ENCODE data around the gene CAMK1G.

Gene CAMK1G

GRCh38 chr1:209657140-209657879, 73.8 kb downstream of the CAMK1G start:
- in situ Hi-C loops (cut with HindIII; ENCODE audit: low sequenced_read_pairs), result no loop called here

GRCh38 chr1:209657918-209658317, 74.4 kb downstream of the CAMK1G start:
- in situ Hi-C loops (cut with HindIII; ENCODE audit: low sequenced_read_pairs), result no loop called here

GRCh38 chr1:209659909-209660308, 76.4 kb downstream of the CAMK1G start:
- in situ Hi-C loops (cut with HindIII; ENCODE audit: low sequenced_read_pairs), result no loop called here

- in situ Hi-C loops (cut with HindIII; ENCODE audit: low sequenced_read_pairs), result no loop called here
Observed at GRCh38 chr1:209661071-209661470, 77.6 kb downstream of the CAMK1G start.

DNA sequence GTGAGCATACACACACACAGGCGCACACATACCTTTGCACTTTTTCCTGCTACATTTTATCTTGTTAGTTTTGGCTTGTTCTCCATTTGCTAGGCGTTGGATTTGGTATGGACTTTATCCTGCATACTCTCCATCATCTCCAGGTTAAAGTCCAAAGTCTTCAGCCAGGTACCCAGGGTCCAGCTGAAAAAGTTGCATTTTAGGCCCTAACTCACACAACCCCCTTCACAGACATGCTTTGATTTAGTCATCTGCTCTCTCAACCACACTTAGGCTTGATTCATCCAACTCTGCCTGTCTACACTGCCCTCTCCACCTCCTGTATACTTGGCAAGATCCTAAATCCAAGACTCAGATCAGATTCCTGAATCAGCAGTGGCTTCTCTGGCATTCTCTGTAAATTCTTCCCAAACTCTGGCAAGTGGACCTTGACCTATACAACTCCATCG, 79.4 kb downstream of the CAMK1G start:
- in situ Hi-C loops (cut with HindIII; ENCODE audit: low sequenced_read_pairs), result no loop called here
